ENCODE data around the gene TBC1D9B. TPM values are rescaled to one million over a fixed set of nuclear protein-coding genes. Genes with fewer than 3 reads are reported as not detected.

Gene TBC1D9B
- total RNA-seq, 1 experiment from 2014 or later: 127 TPM

DNA sequence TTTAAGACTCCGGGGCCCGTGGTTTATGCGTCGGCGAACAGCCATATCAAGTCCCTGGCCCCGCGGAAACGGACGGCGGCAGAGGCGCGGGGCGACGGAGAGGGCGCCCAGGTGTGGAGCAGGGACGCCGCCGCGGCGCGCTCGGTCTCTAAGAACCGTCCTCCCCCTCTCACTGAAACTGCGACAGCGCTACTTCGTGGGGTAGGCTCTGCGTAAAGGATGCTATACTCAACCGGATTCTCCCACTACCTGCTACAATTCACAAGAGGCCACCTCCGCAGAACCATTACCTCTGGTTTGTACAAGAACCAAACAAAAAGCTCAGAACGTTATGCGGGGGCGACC is 49.5 kb downstream of the TBC1D9B start:
- H2AFZ ChIP-seq (ENCODE audit: low read depth, low read length, poor library complexity, severe bottlenecking): peak overlapping the region; percentile 79
- H3K79me2 ChIP-seq (ENCODE audit: insufficient read depth, low read length): peaks cover 39% of the 10 kb centered on the region
- ChIA-PET CTCF (no interaction called here), POLR2A (no interaction called here), RAD21 (ENCODE audit: low non-redundant PET in 1 of 2, low total read pairs in 2 of 2, uncharacterized antibody in 2 of 2, unreplicated experiment in 2 of 2) (no interaction called here)
- H4K20me1 ChIP-seq (ENCODE audit: insufficient read depth): no peaks in the 10 kb centered on the region
- ATAC-seq (peak; percentile 59), DNase-seq (ENCODE audit: low read depth, low spot score) (no peak)
- peak overlapping the region; percentile 73 for H3K27ac ChIP-seq (ENCODE audit: low read depth, low read length)
- H3K27me3 ChIP-seq (ENCODE audit: insufficient read depth, low read length): no peaks in the 10 kb centered on the region
- no peaks in the 10 kb centered on the region for H3K9me2 ChIP-seq (ENCODE audit: insufficient read depth)
- TF ChIP-seq SP1 (IDR thresholded peaks at IDR 0.05; ENCODE audit: low read depth): no peak
- no peak for TF ChIP-seq EZH2 (IDR thresholded peaks at IDR 0.05)
- no peak for TF ChIP-seq RAD21 (IDR thresholded peaks at IDR 0.05; ENCODE audit: low read depth)
- no peak for TF ChIP-seq POLR2AphosphoS5 (IDR thresholded peaks at IDR 0.05; ENCODE audit: low read depth, low read length)
- TF ChIP-seq TCF7L2 (IDR thresholded peaks at IDR 0.05; ENCODE audit: borderline replicate concordance, extremely low read depth, insufficient read depth, insufficient read length): no peak
- TF ChIP-seq EGR1 (IDR thresholded peaks at IDR 0.05; ENCODE audit: low read depth): no peak
- TF ChIP-seq EZH2phosphoT487 (IDR thresholded peaks at IDR 0.05; ENCODE audit: borderline replicate concordance): no peak
- TF ChIP-seq, protein P1, sequence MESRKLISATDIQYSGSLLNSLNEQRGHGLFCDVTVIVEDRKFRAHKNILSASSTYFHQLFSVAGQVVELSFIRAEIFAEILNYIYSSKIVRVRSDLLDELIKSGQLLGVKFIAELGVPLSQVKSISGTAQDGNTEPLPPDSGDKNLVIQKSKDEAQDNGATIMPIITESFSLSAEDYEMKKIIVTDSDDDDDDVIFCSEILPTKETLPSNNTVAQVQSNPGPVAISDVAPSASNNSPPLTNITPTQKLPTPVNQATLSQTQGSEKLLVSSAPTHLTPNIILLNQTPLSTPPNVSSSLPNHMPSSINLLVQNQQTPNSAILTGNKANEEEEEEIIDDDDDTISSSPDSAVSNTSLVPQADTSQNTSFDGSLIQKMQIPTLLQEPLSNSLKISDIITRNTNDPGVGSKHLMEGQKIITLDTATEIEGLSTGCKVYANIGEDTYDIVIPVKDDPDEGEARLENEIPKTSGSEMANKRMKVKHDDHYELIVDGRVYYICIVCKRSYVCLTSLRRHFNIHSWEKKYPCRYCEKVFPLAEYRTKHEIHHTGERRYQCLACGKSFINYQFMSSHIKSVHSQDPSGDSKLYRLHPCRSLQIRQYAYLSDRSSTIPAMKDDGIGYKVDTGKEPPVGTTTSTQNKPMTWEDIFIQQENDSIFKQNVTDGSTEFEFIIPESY (IDR thresholded peaks at IDR 0.05; ENCODE audit: extremely low read depth, insufficient replicate concordance, low read length): no peak
- TF ChIP-seq FOSL1 (IDR thresholded peaks at IDR 0.05; ENCODE audit: low read depth): no peak
- no peak for TF ChIP-seq ZFX (IDR thresholded peaks at IDR 0.05)
- TF ChIP-seq, protein P2, sequence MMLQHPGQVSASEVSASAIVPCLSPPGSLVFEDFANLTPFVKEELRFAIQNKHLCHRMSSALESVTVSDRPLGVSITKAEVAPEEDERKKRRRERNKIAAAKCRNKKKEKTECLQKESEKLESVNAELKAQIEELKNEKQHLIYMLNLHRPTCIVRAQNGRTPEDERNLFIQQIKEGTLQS (IDR thresholded peaks at IDR 0.05): no peak
- TF ChIP-seq ZNF274 (IDR thresholded peaks at IDR 0.05; ENCODE audit: low read depth, low read length): no peak
- H3K9ac ChIP-seq (ENCODE audit: low read length): peak overlapping the region; percentile 77
- H3K4me1 ChIP-seq (ENCODE audit: control insufficient read depth in 1 of 2, insufficient read depth in 2 of 2, low read length in 2 of 2): peaks cover 2 to 12% of the 10 kb centered on the region in 2 experiments; a peak in 1 of 4 replicates
- H3K4me3 ChIP-seq (replicated peaks in 1 of 2; ENCODE audit: low read depth in 1 of 2, low read length in 2 of 2): peak overlapping the region; percentile 92 to 99
- H3K4me2 ChIP-seq (ENCODE audit: low read length): peak overlapping the region; percentile 95
- H3K9me3 ChIP-seq (ENCODE audit: control insufficient read depth in 1 of 2, insufficient read depth in 1 of 2, low read depth in 1 of 2, low read length in 2 of 2): no peaks in the 10 kb centered on the region
- H3K36me3 ChIP-seq (ENCODE audit: control insufficient read depth in 1 of 2, insufficient read depth in 2 of 2, low read length in 2 of 2): peaks cover 2 to 4% of the 10 kb centered on the region in 2 experiments; a peak in 1 of 4 replicates
- intact Hi-C loops (cut with micrococcal nuclease): loop anchor here (2.0 to 5.0 kb wide), 4 partner anchors 37 to 214 kb away; partner anchors contain the start of genes RNF130 and SQSTM1
- BruUV-seq (replicated peaks): TSS peak; percentile 37

All from HCT116 (cell line).